ENCODE data around the gene RBM42. TPM values are rescaled to one million over a fixed set of nuclear protein-coding genes. Genes with fewer than 3 reads are reported as not detected.

Gene RBM42
- total and polyA plus RNA-seq, 2 of the 13 experiments (the other 11 are each of a cell fraction or from before 2014, with no cell fraction given), result 27.2 to 55.3 TPM

GRCh38 chr19:35657904-35658700 lies 29.3 kb downstream of the RBM42 start (continued):
- TF ChIP-seq, protein P1, sequence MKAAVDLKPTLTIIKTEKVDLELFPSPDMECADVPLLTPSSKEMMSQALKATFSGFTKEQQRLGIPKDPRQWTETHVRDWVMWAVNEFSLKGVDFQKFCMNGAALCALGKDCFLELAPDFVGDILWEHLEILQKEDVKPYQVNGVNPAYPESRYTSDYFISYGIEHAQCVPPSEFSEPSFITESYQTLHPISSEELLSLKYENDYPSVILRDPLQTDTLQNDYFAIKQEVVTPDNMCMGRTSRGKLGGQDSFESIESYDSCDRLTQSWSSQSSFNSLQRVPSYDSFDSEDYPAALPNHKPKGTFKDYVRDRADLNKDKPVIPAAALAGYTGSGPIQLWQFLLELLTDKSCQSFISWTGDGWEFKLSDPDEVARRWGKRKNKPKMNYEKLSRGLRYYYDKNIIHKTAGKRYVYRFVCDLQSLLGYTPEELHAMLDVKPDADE (CRISPR knock-in tag; IDR thresholded peaks at IDR 0.05), result no peak
- no peak for TF ChIP-seq HMG20A (CRISPR knock-in tag; IDR thresholded peaks at IDR 0.05; ENCODE audit: borderline replicate concordance)
- no peak for TF ChIP-seq PHF21A (CRISPR knock-in tag; IDR thresholded peaks at IDR 0.05)

GRCh38 chr19:35661995-35662340 lies 33.1 kb downstream of the RBM42 start:
- H3K4me2 ChIP-seq (ENCODE audit: low read depth, low read length), result 0 out of 2 replicates have a peak overlapping the region, but pooled peaks have one; percentile 65
- ChIA-PET POLR2A (interaction anchor here (0.6 to 3.6 kb wide), 9 partner anchors 10 to 150 kb away, joined by 3 to 44 read pairs (median 5); partner anchors contain the start of genes COX6B1, LIN37, PRODH2 and RBM42), CTCF (ENCODE audit: low intra/inter-chr PET ratio, low total read pairs) (no interaction called here)
- no TSS peak for BruUV-seq (replicated peaks)
- H3K4me1 ChIP-seq (ENCODE audit: insufficient read depth, low read length), result peaks cover 25% of the 10 kb centered on the region
- H3K79me2 ChIP-seq (ENCODE audit: insufficient read depth, low read length), result no peaks in the 10 kb centered on the region
- ATAC-seq (no peak), FAIRE-seq (no peak), DNase-seq (ENCODE audit: low spot score) (no peak)
- intact Hi-C loops (cut with micrococcal nuclease; ENCODE audit: unreplicated experiment) (loop anchor here (1.0 kb wide), 1 partner anchor 14 kb away; the partner anchor contains the start of gene COX6B1), in situ Hi-C loops (cut with HindIII; ENCODE audit: extremely low pct_ligation_motif_present, low pct_unique_long_range_greater_than_20kb) (no loop called here)
- peaks cover 6 to 8% of the 10 kb centered on the region in 2 experiments; a peak in 4 of 5 replicates for H3K36me3 ChIP-seq (replicated peaks in 1 of 2; ENCODE audit: control insufficient read depth in 1 of 2, insufficient read depth in 2 of 2, low read length in 2 of 2)
- no peaks in the 10 kb centered on the region for H4K20me1 ChIP-seq (ENCODE audit: insufficient read depth, low read length)
- peak overlapping the region; percentile 66 for H3K27ac ChIP-seq (ENCODE audit: extremely low read length, insufficient read depth, low read length)
- H3K27me3 ChIP-seq (ENCODE audit: control insufficient read depth in 1 of 2, insufficient read depth in 2 of 2, low read length in 2 of 2), result no peaks in the 10 kb centered on the region
- 94% methylated on average over 6 of the region's 6 CpGs for WGBS (ENCODE audit: low lambda C conversion rate)
- no peak overlapping the region for H3K9ac ChIP-seq (ENCODE audit: insufficient read depth, low read depth, low read length)
- TF ChIP-seq ZBTB33 (CRISPR knock-in tag; IDR thresholded peaks at IDR 0.05) (peak; percentile 18; the same call in 1 of the 2 replicates), ZNF674 (CRISPR knock-in tag; IDR thresholded peaks at IDR 0.05; ENCODE audit: low read depth) (no peak), HOXA7 (CRISPR knock-in tag; IDR thresholded peaks at IDR 0.05) (no peak), HMGXB4 (CRISPR knock-in tag; IDR thresholded peaks at IDR 0.05; ENCODE audit: borderline replicate concordance in 1 of 2, low read depth in 1 of 2) (0 out of 4 replicates have a peak, but pooled peaks of 1 of the 2 experiments have one; percentile 1)
- no peaks in the 10 kb centered on the region for H3K9me3 ChIP-seq (ENCODE audit: low read length)
- H3K4me3 ChIP-seq (replicated peaks in 1 of 3; ENCODE audit: insufficient read depth in 1 of 3, low read depth in 2 of 3, low read length in 3 of 3), result no peak overlapping the region
- H2AFZ ChIP-seq (ENCODE audit: low read length), result no peak overlapping the region
